Activated naive CD8-positive, alpha-beta T cell treated with anti-CD3 and anti-CD28 coated beads, Interleukin-2, amount 10 ng/mL, durations not matched to agents 7 days and 5 days (primary cell): ENCODE measurements around the gene NTN3. TPM values are rescaled to one million over a fixed set of nuclear protein-coding genes. Genes with fewer than 3 reads are reported as not detected.

Source experiments
- ATAC-seq: fragments of 150-1000 bp; cut with Tn5 transposase; one replicate; pipeline ENCODE4 v1.10.0; 2021; ENCODE audit warnings: low read depth, moderate library complexity
- POLR2A ChIA-PET: fragments of 350-600 bp; sonication (Branson Sonifier 250); formaldehyde crosslinking; loops from one replicate; lab custom pipeline; 2021; ENCODE audit warnings: antibody characterized with exemption; lab: Charles Lee
- DNase-seq: peaks from one replicate; pipeline ENCODE4 v3.0.0; 2021
- H3K27ac Mint-ChIP-seq: one replicate; pipeline ENCODE4 v1.8.0; 2022; ENCODE audit warnings: mild to moderate bottlenecking, mixed read lengths
- H3K27me3 Mint-ChIP-seq: one replicate; pipeline ENCODE4 v1.8.0; 2022; ENCODE audit warnings: mild to moderate bottlenecking, moderate library complexity, mixed read lengths
- H3K36me3 Mint-ChIP-seq: one replicate; pipeline ENCODE4 v1.8.0; 2021; ENCODE audit warnings: mild to moderate bottlenecking, mixed read lengths
- H3K4me1 Mint-ChIP-seq: one replicate; pipeline ENCODE4 v1.8.0; 2021; ENCODE audit warnings: mixed read lengths
- H3K4me3 Mint-ChIP-seq: one replicate; pipeline ENCODE4 v1.8.0; 2022; ENCODE audit warnings: mild to moderate bottlenecking, moderate library complexity, mixed read lengths
- H3K9me3 Mint-ChIP-seq: one replicate; pipeline ENCODE4 v1.8.0; 2021; ENCODE audit warnings: mixed read lengths
- total RNA-seq, 2 experiments: library from RNA; stranded (reverse); gene quantifications; one replicate each; pipeline ENCODE4 v1.2.3, GENCODE V29; 2021

NTN3 gene
- total RNA-seq, 2 experiments from 2014 or later = not detected

DNA sequence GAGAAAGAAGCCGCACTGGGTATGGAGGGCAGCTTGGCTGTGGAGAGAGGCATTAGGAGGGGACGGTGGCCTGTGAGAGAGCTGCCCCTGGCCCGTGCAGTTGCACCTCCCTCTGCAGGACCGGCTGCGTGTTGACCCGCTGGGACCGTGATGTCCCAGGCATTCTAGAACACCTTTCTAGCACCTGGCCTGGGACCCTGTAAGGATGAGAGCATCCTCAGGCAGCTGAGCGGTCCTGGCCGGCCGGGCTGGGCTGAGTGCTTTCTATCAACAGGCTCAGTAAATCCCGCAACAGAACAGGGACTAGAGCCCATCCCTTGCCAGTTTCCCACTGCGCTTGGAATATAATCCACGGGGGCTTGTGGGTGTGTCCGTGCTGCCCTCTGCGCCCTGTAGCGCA is 18.5 kb downstream of the NTN3 start:
- Mint-ChIP-seq H3K27ac (no peak overlapping the region), H3K4me3 (no peak overlapping the region), H3K4me1 (peaks cover 15% of the 10 kb centered on the region), H3K36me3 (peaks cover 3% of the 10 kb centered on the region), H3K27me3 (no peaks in the 10 kb centered on the region), H3K9me3 (no peaks in the 10 kb centered on the region)
- POLR2A ChIA-PET = no interaction called here
- ATAC-seq (no peak), DNase-seq (no peak)

DNA sequence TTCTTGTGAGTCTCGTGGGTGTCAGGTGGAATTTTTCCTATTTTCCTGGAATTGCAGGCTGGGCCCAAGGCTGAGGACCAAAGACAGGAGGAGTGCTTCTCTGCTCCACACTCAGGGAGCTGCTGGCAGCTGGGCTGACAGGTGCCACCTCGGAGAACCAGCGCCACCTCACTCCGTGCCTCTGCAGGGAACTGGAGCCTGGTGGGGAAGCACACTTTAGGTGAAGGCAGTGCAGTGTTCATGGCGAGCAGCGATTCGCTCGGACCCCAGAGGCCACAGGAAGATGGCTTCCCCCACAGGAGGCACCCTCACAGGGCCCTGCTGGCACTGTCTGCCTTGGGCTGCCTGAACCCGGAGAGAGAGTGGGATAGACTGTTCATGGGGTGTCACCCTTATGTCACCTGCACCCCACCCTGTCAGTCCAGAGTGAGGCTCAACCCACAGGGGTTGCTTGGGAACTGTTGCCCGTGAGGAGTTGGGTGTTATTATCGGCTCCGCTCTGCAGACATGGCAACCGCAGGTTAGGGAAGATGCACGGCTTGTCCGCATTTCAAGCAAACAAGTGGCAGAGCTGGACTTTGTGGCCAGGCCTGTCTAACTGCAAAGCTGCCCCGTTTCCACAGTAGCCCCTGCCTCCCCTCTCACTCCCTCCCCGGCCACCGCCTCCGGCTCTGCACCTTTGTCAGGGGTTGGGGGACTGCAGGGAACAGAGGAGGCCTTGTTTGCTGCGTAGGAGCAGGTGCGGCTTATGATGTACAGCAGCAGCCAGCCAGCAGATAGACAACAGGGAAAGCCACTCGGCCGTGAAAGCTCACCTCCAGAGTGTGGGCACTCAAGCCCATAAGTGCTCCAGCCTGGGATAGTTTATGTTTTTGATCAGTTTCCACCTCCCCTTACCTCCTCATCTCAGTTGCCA is 19.4 kb downstream of the NTN3 start:
- ATAC-seq (no peak), DNase-seq (no peak)
- Mint-ChIP-seq H3K27ac (no peak overlapping the region), H3K9me3 (no peaks in the 10 kb centered on the region), H3K4me1 (peaks cover 15% of the 10 kb centered on the region), H3K36me3 (peaks cover 3% of the 10 kb centered on the region), H3K4me3 (no peak overlapping the region), H3K27me3 (no peaks in the 10 kb centered on the region)
- POLR2A ChIA-PET = no interaction called here

DNA sequence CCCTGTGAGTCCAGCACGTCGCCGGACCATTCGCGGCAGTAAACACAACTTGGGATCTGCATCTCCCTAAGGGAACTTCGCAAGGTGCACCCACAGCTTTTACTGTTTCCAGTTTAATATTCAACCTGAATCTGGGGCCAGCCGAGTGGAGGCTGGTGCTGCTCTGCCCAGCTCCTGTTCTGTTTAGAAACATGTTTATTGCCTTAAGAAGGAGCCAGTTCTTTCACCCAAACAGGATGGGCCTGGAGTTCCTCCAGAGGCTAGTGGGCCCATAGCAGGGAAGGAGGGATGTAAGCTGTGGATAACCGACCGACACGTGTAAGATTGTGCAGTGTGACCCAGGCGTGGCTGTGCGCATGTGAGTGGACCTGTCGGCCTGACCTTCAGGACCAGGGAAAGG is 21.2 kb downstream of the NTN3 start:
- Mint-ChIP-seq H3K36me3 (peaks cover 1% of the 10 kb centered on the region), H3K27ac (no peak overlapping the region)
- POLR2A ChIA-PET = no interaction called here

DNA sequence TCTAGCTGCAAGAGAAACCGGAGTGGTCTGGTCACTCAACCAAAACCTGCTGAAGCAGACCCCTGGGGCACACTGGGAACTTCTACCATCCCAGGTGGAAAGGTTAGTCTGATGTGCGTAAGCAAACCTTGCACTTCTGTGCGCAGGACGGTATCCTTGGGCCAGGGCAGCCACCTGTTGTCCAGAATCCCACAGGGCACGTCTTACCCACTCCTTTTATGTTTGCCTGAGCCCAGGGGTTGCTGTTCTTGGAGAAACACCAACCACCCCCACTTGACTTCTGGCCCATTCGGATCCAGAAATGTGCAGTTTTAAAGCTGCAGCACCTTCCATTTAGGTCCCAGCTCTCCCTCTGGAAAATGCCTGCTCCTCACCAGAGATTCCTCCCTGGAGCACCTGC is 22.5 kb downstream of the NTN3 start:
- Mint-ChIP-seq H3K9me3 (no peaks in the 10 kb centered on the region), H3K36me3 (no peaks in the 10 kb centered on the region), H3K27me3 (no peaks in the 10 kb centered on the region), H3K27ac (no peak overlapping the region), H3K4me3 (no peak overlapping the region), H3K4me1 (no peaks in the 10 kb centered on the region)
- no peak for ATAC-seq
- DNase-seq = no peak
- POLR2A ChIA-PET = no interaction called here

More for the DNA sequence above, 21.2 kb downstream of the NTN3 start:
- Mint-ChIP-seq H3K27me3 (no peaks in the 10 kb centered on the region), H3K4me1 (peaks cover 4% of the 10 kb centered on the region), H3K9me3 (no peaks in the 10 kb centered on the region), H3K4me3 (no peak overlapping the region)
- DNase-seq (no peak), ATAC-seq (no peak)

DNA sequence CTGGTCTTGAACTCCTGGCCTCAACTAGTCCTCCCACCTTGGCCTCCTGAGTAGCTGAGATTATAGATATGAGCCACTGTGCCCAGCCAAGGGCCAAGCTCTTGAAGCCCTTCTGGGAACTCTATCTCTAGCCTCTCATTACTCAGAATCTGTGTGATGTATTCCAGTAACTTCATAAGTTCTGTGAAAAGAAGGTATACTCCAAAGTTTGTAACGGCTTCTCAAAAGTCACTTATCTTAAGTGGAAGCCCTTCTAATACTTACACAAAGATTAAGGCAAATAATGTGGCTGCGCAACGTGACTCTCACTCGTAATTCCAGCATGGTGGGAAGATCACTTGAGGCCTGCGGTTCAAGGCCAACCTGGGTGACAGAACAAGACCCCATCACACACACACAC is 23.5 kb downstream of the NTN3 start:
- POLR2A ChIA-PET = no interaction called here
- H3K4me1 Mint-ChIP-seq = no peaks in the 10 kb centered on the region
- H3K4me3 Mint-ChIP-seq = no peak overlapping the region
- H3K9me3 Mint-ChIP-seq = no peaks in the 10 kb centered on the region
- H3K27ac Mint-ChIP-seq = no peak overlapping the region
- no peaks in the 10 kb centered on the region for H3K27me3 Mint-ChIP-seq
- ATAC-seq = no peak
- DNase-seq = no peak
- no peaks in the 10 kb centered on the region for H3K36me3 Mint-ChIP-seq

DNA sequence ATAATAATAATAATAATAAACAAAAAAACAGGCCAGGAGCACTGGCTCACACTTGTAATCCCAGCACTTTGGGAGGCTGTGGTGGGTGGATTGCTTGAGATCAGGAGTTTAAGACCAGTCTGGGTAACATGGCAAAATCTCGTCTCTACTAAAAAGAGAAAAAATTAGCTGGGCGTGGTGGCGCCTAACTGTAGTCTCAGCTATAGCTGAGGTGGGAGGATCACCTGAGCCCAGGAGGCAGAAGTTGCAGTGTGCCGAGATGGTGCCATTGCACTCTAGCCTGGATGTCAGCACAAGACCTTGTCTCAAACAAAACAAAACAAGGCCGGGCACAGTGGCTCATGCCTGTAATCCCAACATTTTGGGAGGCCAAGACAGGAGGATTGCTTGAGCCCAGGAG is 23.9 kb downstream of the NTN3 start:
- DNase-seq (no peak), ATAC-seq (no peak)
- Mint-ChIP-seq H3K36me3 (no peaks in the 10 kb centered on the region), H3K27ac (no peak overlapping the region), H3K9me3 (no peaks in the 10 kb centered on the region), H3K4me1 (no peaks in the 10 kb centered on the region), H3K27me3 (no peaks in the 10 kb centered on the region), H3K4me3 (no peak overlapping the region)
- POLR2A ChIA-PET = no interaction called here

DNA sequence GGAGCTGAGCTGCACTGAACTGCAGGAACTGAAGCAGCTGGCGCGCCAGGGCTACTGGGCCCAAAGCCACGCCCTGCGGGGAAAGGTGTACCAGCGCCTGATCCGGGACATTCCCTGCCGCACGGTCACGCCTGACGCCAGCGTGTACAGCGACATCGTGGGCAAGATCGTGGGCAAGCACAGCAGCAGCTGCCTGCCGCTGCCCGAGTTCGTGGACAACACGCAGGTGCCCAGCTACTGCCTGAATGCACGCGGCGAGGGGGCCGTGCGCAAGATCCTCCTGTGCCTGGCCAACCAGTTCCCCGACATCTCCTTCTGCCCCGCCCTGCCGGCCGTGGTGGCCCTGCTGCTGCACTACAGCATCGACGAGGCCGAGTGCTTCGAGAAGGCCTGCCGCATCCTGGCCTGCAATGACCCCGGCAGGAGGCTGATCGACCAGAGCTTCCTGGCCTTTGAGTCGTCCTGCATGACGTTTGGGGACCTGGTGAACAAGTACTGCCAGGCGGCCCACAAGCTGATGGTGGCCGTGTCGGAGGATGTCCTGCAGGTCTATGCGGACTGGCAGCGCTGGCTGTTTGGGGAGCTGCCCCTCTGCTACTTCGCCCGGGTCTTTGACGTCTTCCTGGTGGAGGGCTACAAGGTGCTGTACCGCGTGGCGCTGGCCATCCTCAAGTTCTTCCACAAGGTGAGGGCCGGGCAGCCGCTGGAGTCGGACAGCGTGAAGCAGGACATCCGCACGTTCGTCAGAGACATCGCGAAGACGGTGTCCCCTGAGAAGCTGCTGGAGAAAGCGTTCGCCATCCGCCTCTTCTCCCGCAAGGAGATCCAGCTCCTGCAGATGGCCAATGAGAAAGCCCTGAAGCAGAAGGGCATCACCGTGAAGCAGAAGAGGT is 25.4 kb downstream of the NTN3 start:
- Mint-ChIP-seq H3K4me1 (no peaks in the 10 kb centered on the region), H3K27ac (no peak overlapping the region), H3K27me3 (no peaks in the 10 kb centered on the region), H3K36me3 (no peaks in the 10 kb centered on the region), H3K4me3 (no peak overlapping the region), H3K9me3 (no peaks in the 10 kb centered on the region)
- ATAC-seq = no peak
- DNase-seq = no peak
- POLR2A ChIA-PET = interaction anchor here (0.6 kb wide), 1 partner anchor 96 kb away, joined by 3 read pairs; no protein-coding TSS in a partner anchor

DNA sequence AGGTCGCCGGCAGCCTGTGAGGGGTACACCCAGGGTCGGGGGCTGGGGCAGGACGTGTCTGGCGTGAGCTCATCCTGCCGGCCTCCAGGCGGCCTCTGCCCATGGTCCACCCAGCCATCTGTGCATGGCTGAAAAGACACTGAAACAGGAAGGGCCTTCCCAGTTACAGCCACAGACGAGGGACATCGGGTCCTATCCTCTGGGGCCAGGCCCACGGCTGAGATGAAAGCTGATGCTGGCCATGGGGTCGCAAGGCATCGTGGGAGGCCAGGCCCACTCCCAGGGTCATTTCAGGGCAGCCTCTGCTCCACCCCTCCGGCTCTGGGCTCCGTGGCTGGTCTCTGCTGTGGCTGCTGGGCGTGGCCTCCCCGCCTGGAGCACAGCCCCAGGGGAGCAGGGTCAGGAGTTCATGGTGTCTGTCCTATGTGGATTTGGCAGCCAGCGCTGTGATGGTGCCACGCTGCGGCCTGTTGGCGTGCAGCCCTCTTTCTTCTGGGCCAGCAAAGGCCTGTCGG is 26.1 kb downstream of the NTN3 start:
- no peaks in the 10 kb centered on the region for H3K27me3 Mint-ChIP-seq
- H3K4me3 Mint-ChIP-seq = no peak overlapping the region
- ATAC-seq (no peak), DNase-seq (no peak)
- no peaks in the 10 kb centered on the region for H3K4me1 Mint-ChIP-seq
- POLR2A ChIA-PET = interaction anchor here (0.6 kb wide), 1 partner anchor 97 kb away, joined by 3 read pairs; no protein-coding TSS in a partner anchor
- H3K9me3 Mint-ChIP-seq = no peaks in the 10 kb centered on the region
- no peaks in the 10 kb centered on the region for H3K36me3 Mint-ChIP-seq
- no peak overlapping the region for H3K27ac Mint-ChIP-seq

DNA sequence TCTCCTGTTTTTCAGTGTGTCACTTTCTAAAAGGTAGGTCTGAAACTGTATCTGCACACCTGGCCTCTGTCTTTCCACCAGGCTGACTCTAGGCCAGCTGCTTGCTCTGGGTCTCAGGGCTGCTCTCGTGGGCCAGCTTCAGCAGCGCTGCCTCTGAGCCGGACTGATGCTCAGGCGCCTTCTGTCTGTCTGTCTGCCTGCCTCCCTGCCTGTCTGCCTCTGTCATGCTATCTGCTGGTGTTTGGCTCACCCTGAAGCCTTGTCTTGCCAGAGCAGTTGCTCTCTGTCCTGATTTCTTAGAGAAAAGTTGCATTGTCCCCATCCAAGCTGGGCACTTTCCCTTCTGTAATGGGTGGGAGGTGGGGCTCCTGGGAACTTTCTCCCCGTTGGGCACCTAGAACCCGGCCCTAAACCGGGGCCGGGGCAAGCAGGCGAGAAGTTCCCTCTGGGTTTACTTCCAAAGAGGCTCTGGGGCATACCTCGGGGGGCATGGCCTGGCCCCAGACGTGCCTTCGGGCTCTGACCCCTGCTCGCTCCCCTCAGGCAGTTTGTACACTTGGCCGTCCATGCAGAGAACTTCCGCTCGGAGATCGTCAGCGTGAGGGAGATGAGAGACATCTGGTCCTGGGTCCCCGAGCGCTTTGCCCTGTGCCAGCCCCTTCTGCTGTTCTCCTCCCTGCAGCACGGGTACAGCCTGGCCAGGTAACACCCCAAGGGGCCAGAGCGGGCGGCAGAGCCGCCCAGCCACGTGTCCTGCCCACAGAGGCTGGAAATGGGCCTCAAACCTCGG is 26.8 kb downstream of the NTN3 start:
- H3K27ac Mint-ChIP-seq = no peak overlapping the region
- no peaks in the 10 kb centered on the region for H3K36me3 Mint-ChIP-seq
- no peak for DNase-seq
- no peak overlapping the region for H3K4me3 Mint-ChIP-seq
- H3K9me3 Mint-ChIP-seq = no peaks in the 10 kb centered on the region
- H3K4me1 Mint-ChIP-seq = no peaks in the 10 kb centered on the region
- ATAC-seq = no peak
- H3K27me3 Mint-ChIP-seq = no peaks in the 10 kb centered on the region
- POLR2A ChIA-PET = no interaction called here

DNA sequence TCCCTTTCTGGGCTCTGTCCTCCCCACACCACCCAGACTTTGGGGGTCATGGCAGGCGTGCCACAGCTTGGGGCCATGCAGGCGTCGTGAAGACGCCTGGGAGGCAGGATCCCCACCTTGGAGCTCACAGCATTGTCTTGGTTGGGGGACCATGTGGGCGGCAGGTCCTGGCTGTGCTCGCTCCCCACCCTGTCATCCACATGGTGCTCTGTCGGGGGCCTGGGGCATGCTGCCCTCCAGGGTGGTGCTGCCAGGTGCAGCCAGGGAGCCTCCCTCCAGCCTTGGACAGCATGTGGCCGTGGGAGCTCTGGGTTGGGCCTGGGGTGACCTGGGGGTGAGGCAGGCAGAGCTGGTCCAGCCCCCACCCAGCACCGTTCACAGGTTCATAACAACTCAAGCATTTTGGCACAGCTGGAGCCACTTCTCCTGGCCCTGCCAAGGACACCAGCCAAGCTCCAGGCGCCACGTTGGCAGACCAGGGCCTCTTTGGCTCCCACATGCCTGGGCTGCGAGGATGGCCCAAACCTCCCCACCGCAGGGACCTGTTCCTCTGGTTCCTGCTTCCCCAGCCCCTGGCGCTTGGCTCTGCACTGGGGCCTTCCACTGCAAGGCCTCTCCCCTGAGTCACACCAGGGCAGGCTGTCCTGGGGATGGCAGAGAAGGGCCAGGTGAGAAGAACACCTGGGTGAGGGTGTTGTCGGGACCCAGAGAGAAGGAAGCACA is 27.6 kb downstream of the NTN3 start:
- H3K27ac Mint-ChIP-seq = no peak overlapping the region
- H3K4me1 Mint-ChIP-seq = no peaks in the 10 kb centered on the region
- no peak overlapping the region for H3K4me3 Mint-ChIP-seq
- no peaks in the 10 kb centered on the region for H3K36me3 Mint-ChIP-seq
- POLR2A ChIA-PET = no interaction called here
- DNase-seq = no peak
- no peaks in the 10 kb centered on the region for H3K27me3 Mint-ChIP-seq
- no peaks in the 10 kb centered on the region for H3K9me3 Mint-ChIP-seq
- ATAC-seq = no peak

DNA sequence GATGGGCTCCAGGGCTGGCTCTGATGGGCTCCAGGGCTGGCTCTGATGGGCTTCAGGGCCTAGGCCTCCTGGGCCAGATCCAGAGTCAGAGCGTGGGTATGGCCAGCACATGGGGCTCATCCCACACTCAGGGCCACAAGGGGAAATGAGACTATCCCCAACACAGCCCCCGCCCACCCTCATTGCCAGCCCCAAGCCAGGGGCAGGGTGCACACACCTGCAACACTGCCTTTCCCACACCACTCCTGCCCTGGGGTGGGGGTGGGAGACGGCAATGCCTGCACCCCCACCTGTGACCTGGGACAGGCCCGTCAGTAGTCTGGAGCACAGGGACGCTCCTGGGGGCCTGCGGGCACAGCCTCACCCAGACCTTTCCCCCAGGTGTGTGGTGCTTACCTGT is 28.4 kb downstream of the NTN3 start:
- no peaks in the 10 kb centered on the region for H3K36me3 Mint-ChIP-seq
- DNase-seq (no peak), ATAC-seq (no peak)
- no peaks in the 10 kb centered on the region for H3K27me3 Mint-ChIP-seq
- POLR2A ChIA-PET = no interaction called here
- H3K4me3 Mint-ChIP-seq = no peak overlapping the region
- no peaks in the 10 kb centered on the region for H3K9me3 Mint-ChIP-seq
- no peaks in the 10 kb centered on the region for H3K4me1 Mint-ChIP-seq
- no peak overlapping the region for H3K27ac Mint-ChIP-seq

DNA sequence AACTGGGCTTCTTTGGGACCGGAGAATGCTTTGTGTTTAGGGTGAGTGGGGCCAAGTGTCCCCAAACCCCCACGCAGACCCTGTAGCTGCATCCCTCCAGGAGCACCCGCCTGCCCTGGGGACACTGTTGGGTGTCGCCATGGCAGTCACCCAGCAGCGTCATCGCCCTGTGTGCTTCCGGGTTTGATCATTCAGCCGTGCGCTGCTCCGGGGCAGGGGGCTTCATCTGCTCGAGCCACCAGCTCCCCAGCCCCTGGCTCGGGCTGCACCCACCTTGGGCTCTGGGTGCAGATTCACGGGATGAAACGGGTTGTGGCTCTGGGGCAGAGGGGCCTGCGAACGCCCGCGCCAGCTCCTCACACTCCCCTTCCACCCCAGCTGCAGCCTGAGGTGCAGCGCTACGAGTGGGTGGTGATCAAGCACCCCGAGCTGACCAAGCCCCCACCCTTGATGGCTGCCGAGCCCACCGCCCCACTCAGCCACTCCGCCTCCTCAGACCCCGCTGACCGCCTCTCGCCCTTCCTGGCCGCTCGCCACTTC is 28.9 kb downstream of the NTN3 start:
- H3K4me1 Mint-ChIP-seq = no peaks in the 10 kb centered on the region
- no peak overlapping the region for H3K4me3 Mint-ChIP-seq
- H3K27ac Mint-ChIP-seq = no peak overlapping the region
- H3K9me3 Mint-ChIP-seq = no peaks in the 10 kb centered on the region
- POLR2A ChIA-PET = no interaction called here
- no peaks in the 10 kb centered on the region for H3K36me3 Mint-ChIP-seq
- no peaks in the 10 kb centered on the region for H3K27me3 Mint-ChIP-seq
- DNase-seq (no peak), ATAC-seq (no peak)
